GM19193 (cell line): Measurements from ENCODE around the gene TMEM132C.

Experiments
- POLR2A ChIP-seq: IDR thresholded peaks from 4 replicates; pipeline ENCODE4 v1.6.1; 2011; ENCODE audit not compliant: insufficient read depth, insufficient read length; ENCODE audit errors: extremely low read depth

Gene TMEM132C

DNA sequence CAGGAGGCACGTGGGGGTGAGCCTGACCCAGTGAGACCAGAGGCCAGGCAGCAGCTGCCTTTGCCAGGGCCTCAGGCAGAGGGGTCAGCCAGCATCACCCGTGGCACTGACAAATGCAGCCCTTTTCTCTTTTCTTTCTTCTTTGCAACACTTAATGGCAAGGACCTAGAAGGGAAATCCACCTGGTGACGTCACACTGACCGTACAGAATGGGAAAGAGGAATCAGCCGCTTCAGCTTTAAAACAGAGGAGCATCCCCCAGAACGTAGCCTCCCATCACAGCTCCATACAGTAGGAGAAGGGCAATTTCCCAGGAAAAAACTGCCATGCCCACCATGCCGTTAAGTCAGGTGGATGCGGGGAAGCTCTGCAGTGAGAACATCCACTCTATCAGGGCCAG lies 328.6 kb downstream of the TMEM132C start:
- no peak for TF ChIP-seq POLR2A

DNA sequence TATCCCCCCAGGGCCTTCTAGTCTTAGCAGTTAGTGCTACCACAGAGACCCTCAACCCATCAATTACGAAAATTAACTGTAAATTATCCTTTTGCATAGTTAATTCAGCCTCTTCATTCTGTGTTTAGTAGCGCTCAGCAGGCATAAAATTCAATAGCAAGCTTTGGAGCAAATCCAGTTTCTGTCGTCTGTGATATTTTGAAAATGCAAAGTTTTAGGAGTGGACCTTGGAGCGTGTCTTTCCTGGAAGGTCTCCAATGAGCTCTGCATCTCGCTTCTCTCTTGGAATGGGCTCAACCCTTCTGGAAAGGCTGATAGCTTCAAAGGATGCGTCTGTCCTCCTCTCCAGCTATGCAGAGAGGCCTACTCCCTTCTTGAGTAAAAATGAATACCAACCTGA lies 333.9 kb downstream of the TMEM132C start:
- no peak for TF ChIP-seq POLR2A

DNA sequence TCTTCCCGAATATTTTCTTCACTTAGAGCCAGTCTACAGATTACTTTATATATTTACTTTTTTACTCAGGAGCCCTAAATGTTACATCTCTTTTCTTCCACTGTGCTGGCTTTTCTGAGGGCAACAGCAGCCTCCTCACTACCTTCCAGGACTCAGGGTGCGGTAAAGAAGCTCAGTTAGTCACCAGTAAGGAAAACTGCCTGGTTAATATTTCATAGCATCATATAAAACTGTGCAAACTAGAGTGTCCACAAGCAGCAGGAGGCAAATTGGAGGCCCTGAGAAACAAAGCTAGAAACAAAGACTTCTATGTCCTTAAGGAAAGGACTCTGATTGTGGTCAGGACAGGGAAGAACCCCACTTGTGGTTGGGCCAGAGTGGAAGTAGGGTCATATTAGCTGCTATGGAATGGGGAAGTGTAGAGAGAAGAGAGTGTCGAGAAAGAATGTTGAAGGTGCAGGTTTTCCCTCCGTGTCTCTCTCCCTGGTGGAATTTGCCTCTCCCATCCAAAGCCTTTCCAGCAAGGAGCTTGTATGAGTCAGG lies 336.7 kb downstream of the TMEM132C start:
- no peak for TF ChIP-seq POLR2A

DNA sequence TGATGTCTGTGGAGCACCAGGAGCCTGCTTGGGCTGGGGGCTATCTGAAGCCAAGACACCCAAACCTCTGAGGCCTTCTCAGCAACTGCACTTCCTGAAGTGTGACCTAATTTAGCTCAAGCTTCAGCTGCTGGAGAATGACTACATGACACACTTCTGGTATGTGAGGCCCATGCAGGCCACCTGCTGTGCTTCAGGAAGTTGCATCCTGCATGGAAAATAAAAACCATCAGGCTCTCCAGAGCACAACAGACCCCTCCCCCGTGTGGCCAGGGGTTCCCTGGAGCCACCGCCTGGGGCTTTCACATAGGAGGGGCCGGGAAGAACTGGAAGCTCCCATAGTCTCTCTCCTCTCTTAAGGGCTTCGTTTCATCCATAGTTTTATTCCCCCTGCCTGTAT lies 339.1 kb downstream of the TMEM132C start:
- TF ChIP-seq POLR2A = no peak

DNA sequence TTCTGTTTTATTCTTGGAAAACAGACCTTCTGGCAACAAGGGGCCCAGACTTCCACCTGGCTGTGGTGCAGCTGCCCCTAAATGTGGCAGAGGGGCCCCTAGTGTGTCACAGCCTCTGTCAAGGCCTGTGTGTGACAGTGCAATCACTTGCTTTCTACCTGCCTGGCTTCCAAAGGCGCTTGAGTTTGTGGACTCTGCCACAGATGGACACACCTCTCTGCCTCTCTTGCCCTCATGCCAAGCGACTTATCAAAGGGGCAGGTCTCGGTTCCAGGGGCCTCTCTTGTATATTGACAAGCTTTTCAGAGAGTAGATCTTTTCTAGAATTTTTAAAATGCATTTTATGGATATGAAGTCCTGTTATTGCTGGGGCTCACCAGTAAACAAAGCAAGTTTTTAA lies 339.6 kb downstream of the TMEM132C start:
- TF ChIP-seq POLR2A = no peak

DNA sequence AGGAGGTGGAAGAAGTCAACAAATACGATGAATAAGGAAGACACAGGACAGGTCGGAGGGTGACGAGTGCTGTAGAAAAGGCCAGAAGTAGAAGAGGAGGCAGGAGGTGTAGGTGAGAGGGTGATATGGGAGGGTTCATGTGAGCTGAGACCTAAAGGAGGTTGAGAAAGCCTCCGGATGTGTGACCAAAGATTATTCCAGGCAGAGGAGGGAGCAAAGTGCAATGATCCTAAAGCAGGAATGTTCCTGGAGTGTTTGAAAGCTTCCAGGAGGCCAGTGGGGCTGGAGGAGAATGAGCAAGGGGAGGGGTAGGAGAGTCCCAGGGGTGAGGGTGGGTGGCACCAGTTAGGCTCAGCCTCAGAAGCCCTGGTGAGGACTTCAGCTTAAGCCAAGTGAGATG lies 340.0 kb downstream of the TMEM132C start:
- TF ChIP-seq POLR2A = no peak

DNA sequence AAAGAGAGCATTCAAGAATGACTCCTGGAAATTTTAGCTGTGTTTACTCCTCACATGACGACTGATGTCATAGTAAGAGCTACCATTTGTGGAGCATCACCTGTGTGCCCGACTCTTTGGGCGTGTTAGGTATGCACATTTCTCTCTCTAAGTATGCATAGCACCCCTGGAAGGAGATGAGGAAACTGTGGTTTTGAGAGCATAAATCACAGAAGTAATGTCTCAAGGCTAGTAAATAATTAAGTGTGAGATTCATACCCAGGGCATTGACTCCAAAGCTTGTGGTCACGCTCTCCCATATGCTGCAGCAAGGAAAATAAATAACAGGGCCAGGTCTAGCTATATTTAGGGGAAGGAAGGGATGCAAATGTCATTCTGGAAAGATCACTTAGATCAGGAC lies 340.7 kb downstream of the TMEM132C start:
- TF ChIP-seq POLR2A = no peak

DNA sequence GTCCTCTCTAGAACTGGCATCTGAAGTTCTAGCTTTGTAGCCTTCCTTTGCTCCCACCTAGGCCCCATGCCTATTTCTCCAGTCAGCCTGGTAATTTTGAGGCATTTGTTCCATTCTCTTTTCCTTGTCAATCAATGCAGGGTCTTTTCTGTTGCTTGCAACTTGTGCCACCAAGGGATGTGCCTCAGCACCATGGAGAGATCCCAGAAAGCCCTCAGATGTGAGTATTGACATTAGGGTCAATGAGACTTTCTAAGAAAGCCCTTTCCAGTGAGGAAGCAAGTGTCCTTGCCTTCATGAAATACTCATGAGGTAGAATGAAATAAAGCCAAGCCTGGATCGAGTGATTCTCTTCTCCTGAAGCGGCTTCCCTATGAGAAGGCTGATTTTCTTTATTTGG lies 342.9 kb downstream of the TMEM132C start:
- no peak for TF ChIP-seq POLR2A

DNA sequence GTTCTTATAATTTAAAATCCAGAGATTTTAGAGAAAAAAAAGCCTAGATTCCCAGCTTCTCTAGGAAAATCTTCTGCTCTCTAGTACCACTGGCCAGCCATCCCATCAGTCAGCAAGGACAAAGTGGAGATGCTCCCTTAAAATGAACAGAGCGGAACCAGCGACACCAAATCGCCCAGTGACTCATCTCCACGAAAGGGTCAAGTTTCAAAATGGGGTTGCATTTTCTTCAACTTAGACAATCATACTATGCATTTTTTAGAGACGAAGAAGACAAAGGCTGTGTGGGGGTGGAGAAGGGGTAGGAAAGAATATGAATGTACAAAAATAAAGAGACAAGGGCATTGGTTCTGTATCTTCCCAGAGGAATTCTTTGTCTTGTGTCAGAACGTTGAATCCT lies 344.8 kb downstream of the TMEM132C start:
- no peak for TF ChIP-seq POLR2A

DNA sequence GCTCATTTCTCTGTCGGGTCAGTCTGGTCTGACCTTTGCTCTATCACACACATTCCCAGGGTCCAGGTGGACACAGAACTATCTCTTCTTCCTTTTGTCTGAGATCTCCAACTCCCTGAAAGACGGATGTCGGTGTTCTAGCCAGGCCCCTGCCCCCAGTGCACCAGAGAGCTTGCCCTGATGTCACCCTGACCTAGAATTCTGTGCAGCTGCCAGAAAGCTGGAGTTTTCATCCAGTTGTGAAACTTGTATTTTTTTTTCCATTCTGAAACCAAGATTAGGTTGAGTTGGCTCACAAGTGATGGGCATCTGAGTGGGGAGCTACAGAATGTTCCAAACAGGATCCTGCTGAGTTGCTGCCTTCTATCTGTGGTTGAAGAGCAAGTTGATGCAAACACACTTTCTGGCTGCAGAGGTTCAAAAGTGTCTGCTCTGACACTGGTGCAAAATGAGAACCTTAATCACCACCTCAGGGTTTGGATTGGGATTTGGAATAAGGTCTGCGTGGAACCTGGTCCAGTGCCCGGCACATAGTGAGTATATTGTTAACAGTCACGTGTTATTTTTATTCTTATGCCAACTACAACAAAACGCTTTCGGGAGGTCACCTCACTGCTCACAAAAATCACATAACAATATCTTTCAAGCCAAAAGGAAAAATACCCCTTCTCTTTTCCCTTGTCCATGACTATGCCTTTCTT lies 345.3 kb downstream of the TMEM132C start:
- TF ChIP-seq POLR2A = no peak

DNA sequence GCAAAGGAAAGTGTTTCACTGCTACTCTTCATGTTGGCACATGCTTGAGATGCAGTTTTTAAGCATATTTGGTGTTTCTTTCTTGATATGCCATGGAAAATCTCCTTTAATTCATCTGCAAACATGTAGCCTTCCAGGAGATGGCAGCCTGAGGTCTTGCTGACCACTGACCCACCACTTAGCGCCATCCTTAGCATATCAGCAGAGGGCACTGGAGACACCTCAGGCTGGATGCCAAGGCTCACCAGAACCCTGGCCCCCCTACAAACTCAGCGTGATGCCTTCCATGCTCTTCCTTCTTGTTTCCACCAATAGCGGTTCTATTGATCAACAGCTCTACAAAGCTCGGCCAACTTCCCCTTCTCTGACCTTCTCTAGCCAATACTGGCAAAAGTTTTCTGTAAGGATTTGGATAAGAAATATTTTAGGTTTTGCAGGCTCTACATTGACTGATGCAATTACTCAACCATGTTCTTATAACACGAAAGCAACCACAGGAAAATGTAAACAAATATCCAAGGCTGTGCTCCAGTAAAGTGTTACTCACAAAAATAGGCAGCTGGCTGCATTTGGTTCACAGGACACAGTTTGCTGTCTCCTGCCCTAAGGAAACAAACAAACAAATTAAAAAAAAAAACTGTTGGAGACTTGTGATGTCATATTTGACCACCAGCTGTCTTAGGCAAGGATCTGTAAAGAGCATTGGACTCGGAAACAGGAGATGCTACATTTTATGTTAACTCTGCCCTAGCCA lies 347.0 kb downstream of the TMEM132C start:
- TF ChIP-seq POLR2A = no peak

DNA sequence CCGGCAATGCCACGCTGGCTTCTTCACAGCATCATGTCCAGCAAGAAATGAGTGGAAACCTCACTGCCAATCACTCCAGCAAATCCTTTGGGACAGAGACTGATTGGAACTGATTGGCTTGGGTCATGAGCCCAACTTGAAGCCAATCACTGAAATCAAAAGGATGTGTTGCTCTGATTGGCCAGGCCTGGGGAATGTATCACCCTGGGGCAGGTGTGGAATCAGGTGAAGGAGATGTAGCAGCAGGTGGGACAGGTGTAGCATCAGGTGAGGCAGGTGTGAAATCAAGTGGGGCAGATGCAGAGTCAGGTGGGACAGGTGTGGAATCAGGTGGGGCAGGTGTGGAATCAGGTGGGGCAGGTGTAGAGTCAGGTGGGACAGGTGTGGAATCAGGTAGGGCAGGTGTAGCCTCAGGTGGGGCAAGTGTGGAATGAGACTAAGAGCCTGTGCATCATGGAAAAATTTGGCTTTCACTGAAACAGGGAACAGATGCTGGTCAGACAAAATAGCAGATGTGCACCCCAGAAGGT lies 350.4 kb downstream of the TMEM132C start:
- TF ChIP-seq POLR2A = no peak

DNA sequence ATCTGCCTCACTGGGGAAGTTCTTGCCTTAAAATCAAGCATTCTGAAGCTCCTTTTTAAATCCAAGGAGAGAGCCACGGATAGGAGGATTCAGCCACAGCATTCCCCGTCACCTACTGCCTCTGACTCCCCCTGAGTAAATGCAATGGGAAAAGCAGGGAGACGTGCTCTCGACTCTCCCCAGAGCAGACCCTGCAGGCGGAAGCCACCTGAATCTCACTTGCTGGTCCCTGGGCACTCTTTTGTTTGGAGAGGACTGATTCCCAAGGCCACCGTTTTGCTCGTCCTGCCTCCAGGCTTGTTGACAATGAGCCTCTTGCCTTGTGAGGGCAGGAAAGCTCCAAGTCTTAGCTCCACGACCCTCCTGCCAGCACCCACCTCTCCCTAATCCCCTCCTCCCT lies 352.3 kb downstream of the TMEM132C start:
- no peak for TF ChIP-seq POLR2A

DNA sequence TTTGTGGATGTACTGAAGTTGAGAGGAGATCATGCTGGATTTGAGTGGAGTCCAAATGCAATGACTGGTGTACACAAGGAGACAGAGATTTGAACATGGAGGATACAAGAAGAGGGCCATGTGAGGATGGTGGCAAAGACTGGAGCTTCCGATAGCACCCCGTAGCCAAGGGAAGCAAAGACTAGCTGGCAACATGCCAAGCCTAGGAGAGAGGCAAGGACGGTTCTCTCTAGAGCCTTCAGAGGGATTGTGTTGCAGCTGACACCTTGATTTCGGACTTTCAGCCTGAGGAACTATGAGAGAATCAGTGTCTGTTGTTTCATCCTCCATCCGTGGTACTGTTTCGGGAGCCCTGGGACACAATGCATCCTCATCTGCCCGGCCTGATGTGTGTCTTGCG lies 354.3 kb downstream of the TMEM132C start:
- no peak for TF ChIP-seq POLR2A

DNA sequence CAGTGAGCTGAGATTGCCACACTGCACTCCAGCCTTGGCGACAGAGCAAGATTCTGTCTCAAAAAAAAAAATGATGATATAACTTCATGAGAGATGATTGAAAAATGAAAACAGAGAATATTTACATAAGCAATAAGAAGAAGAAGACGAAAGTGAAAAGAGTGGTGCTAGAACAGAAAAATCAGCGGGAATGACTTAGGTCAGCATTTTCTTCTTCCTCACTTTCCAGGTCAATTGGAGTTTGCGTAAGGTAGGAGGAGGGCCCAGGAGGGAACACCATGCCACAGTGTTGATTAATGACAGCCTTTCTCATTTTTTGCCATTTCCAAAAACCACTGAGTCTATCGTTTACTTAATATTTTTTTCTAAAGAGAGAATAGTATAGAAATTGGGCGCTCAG lies 356.8 kb downstream of the TMEM132C start:
- TF ChIP-seq POLR2A = no peak

DNA sequence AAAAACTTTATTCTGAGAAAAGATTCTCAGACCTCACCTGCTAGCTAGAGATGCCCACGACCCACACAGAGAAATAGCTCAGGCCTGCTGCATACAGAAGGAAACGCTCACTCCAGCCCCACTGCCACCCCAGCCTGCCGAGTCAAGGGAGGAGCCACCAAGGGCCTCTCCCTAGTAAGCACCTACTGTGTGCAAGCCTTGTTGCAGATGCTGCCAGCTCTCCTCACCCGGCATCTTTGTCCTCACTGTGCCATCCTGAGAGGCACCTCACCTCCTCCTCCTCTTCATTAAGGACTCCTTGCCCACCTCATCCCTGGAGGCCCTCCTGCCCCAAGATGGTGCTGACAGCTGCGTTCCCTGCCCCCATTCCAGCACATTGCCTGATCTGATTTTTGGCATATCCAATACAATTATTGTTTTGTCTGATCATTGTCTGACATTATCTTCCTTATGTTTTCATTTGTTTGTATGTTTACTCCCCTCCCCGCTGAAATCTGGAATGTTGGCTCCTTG lies 359.9 kb downstream of the TMEM132C start:
- no peak for TF ChIP-seq POLR2A
